Adipose tissue (tissue), 3 donors: Measurements from ENCODE around the gene DIP2A. TPM values are rescaled to one million over a fixed set of nuclear protein-coding genes. Genes with fewer than 3 reads are reported as not detected.

Experiments used
- H3K27ac ChIP-seq: one replicate; pipeline ENCODE4 v1.5.1; 2013; ENCODE audit warnings: low read depth, low read length
- WGBS, 3 donors: extraction: QIAGEN DNeasy Blood & Tissue Kit; methylation state at CpG; one replicate each; pipeline ENCODE4 v1.1.7; 2013; 5-methylcytosine and 5-hydroxymethylcytosine counted together
- polyA plus RNA-seq, 3 donors: library from polyadenylated mRNA; stranded (reverse); fragments of 200-250 nt; gene quantifications; one replicate each; pipeline ENCODE4 v1.2.3, GENCODE V29; 2013
- donor health status: healthy with polysubstance abuse.
- donor health status: Bipolar disorder and iron deficiency.
- donor health status: healthy.

Gene DIP2A
- polyA plus RNA-seq, 3 donors = 9.8 to 19.0 (median 14.5) TPM

DNA sequence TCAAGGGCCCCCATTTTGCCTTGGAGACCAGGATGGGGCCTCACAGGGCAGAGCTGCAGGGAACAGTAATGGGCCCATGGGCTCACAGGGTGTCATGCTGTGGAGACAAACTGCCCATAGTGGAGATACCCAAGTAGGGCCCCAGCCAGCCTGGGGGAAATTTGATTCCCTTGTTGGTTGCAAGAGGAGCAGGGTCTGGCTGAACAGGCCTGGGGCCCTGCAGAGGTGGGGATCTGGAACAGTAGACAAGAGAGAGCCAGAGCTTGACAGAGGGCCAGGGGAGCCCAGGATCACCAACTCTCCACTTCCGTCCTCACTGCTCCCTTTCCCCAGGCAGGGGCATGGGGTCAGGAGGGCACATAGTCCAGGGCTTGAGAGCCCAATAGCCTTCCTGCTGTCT, 137.5 kb downstream of the DIP2A start:
- no peak overlapping the region for H3K27ac ChIP-seq
- 64 to 91% (median 83%) methylated on average over 1 of the region's 1 CpG for WGBS, 3 donors

DNA sequence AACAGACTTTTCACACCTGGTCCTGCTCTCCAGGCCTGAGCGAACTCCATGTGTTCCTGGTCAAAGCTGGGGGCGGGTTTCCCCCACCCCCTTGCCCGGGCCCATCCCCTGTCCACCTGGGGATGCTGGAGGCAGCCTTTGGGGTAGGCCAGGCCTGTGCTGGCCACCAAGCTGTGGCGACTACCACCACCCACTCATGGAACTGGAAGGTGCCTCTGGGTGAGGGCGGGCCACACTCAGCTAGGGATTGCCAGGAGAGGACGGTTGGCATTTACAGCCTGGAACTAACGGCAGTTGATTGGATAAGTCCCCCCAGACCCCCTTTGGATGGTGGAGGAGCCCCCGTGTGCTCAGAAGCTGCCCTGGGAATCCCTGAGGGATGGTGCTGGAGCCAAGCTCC, 138.3 kb downstream of the DIP2A start:
- 83 to 93% (median 87%) methylated on average over 8 of the region's 8 CpGs for WGBS, 3 donors
- H3K27ac ChIP-seq = no peak overlapping the region

- H3K27ac ChIP-seq = no peak overlapping the region
- 86 to 93% (median 88%) methylated on average over 20 of the region's 20 CpGs for WGBS, 3 donors
Measured at GRCh38 chr21:46597896-46598343, 139.2 kb downstream of the DIP2A start.

DNA sequence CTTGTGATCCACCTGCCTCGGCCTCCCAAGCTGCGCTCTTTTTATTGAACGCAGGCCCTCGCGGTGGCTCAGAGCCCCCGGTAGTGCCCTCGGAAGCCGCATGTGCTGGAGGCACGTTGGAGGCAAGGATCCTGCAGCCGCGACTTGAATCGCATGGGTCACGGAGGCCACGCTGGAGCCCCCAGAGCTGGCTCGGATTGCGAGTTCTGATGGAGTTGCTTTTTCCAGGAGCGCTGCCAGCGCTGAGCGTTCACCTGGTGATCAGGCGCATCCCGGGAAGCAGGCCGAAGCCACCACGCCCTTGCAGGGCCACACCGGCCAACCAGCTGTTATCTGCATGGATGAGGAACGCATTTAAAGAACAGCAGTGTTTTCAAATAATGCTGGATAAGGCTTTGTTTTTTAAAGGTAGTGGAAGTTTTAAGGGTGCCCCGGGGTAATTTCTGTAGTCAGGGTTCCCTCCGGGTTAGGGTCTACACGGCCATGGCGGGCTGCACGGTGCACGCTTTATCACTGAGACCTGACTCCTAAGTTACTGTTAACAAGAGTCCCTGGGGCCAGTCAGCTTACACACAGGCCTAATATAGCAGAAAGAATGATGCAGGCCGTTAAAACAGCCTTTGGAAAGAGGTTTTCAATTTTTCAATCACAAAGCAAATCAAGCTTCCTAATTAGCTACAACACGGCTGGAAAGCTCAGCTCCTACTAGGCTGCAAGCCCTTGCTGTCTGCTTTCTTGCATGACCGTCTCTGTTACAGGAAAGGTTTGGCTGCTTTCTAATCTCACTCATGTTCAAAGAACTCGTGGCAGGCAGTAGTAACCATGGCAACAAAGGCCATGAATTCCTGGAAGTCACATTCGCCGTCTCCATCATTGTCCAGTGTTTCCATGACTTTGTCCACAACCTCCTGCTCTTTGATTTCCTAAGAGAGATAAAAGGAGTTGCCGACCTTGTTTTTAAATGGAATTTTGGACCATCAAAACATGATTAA, 140.2 kb downstream of the DIP2A start:
- H3K27ac ChIP-seq = no peak overlapping the region
- 75 to 80% (median 76%) methylated on average over 38 of the region's 38 CpGs for WGBS, 3 donors

GRCh38 chr21:46600305-46600704, 141.6 kb downstream of the DIP2A start:
- H3K27ac ChIP-seq = no peak overlapping the region
- WGBS, 3 donors = 68 to 90% (median 88%) methylated on average over 5 of the region's 5 CpGs

GRCh38 chr21:46600978-46601377, 142.3 kb downstream of the DIP2A start:
- WGBS, 3 donors = 68 to 75% (median 68%) methylated on average over 9 of the region's 9 CpGs
- no peak overlapping the region for H3K27ac ChIP-seq

DNA sequence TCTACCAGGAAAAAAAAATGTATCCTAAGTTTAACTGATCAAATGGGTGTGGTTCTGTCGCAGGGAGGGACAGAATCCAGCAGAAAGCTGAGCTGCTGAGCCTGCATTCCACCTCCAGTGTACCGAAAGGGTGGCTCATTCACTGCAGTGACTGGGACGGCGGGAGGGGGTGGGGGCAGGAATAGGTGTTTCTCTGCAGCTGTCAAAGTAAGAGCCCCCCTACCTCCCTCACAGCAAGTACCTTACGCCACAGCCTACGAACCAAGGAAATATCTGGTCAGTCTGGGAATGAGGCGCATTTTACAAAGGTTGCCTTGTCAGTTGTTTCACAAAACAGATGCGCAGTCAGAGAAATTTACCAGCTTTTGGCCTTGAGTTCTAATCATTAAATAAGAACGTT, 144.5 kb downstream of the DIP2A start:
- H3K27ac ChIP-seq = no peak overlapping the region
- WGBS, 3 donors = 35 to 51% (median 50%) methylated on average over 7 to 9 of the region's 9 CpGs

DNA sequence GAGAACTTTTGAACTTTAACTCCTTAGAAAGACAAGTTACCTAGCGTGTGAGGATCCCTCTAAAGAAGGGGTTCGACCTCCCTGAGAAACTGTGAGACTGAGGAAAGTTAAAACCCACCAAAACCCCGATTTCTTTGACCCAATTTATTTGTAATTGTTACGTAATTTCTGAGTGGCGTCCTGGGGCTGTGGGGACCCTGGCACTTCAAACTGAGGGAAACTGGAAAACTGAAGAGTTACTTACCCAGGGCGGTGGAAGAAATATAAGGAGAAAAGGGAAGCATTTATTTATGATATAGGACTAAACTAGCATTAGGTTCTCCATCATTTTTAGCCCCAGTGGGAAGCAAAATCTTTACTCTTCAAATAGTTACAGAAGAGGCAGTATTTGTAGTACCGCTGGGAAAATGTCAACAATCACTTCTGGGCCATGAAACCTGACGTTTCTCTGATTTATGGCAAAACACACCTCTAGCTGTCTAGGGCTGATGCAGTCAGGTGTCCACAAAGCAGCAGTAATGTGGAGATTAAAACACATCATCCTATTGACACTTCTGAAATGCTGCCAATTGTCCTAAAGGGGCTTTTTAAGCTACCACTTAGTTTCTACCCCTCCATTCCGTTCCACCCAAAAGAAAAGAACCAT, 145.8 kb downstream of the DIP2A start:
- 67 to 70% (median 67%) methylated on average over 9 of the region's 9 CpGs for WGBS, 3 donors
- H3K27ac ChIP-seq = no peak overlapping the region

DNA sequence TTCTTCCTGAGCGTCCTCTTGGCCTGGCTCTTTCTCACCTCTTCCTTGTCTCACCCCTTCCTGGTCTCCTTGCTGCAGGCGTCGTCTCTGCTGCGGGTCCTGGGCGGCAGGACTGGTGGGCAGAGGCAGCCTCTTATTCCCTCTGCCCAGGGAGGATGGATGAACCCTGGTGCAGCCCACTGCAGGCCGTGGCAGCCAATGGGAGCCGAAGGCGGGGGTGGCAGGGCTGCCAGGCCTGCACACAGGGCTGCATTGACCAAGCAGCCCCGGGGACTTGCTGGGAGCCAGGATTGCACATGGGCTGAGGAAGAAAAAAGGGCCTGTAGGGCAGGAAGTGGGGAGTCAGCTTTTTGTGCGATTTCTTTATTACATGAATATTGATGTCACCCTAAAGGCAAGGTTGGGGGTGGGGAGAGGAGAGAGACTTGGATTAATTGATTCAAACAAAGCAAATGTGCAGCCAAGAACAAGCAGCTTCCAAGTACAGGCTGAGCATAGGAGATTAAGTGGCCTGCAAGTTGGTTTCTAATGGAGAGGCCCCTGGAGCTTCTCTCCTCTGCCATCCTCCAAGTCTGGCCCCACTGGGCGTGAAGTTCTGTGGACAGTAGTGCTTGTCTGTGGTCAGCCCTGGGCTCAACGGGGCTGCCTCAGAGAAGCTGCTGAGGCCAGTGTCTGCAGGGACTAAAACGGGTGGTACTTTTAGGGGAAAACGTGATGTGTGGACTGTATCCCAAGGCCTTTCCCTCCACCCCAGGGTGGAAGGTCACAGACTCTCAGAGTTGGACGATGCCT, 146.5 kb downstream of the DIP2A start, which contains the start of gene S100B:
Gene S100B, minus strand, starts transcription at position 108 of the 792 bp plus-strand sequence. CDS start 2,667 bp downstream, outside the sequence.
- 55 to 59% (median 55%) methylated on average over 15 of the region's 15 CpGs for WGBS, 3 donors
- no peak within 1 kb of the TSS for H3K27ac ChIP-seq

DNA sequence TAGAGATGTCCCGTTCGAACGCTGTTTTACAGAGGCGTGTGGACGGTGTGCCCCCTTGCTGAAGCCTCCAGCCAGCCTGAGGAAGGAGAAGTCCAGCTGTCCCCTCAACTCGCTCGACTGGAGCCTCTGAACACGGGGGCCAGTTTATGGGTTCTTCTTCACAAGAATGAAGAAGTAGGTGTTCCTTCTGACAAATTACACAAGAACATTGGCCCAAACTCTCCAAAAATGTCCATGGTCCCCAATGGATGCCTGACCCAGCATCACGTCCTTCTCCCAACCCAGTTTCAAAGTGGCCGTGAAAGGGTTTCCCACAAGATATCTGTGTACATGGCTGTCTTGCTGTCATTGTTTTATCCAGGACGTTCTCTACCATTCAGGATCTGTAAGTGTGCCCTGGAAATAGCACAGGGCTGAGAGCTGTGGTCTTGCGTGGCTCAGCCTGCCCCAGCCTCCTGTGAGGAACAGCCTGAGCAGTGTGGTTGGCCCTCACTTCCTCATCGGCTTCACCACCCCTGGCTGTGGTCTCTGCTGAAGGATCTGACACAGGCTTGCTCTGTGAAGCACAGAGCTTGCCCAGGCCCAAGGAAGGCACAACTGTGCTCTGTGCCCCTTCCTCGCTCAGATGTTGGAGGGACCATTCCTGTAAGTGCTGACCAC, 147.2 kb downstream of the DIP2A start:
- WGBS, 3 donors = 55 to 83% (median 60%) methylated on average over 14 of the region's 14 CpGs
- no peak overlapping the region for H3K27ac ChIP-seq

- 54 to 75% (median 57%) methylated on average over 7 of the region's 7 CpGs for WGBS, 3 donors
- H3K27ac ChIP-seq = no peak overlapping the region
Measured at GRCh38 chr21:46606427-46606813, 147.7 kb downstream of the DIP2A start.

DNA sequence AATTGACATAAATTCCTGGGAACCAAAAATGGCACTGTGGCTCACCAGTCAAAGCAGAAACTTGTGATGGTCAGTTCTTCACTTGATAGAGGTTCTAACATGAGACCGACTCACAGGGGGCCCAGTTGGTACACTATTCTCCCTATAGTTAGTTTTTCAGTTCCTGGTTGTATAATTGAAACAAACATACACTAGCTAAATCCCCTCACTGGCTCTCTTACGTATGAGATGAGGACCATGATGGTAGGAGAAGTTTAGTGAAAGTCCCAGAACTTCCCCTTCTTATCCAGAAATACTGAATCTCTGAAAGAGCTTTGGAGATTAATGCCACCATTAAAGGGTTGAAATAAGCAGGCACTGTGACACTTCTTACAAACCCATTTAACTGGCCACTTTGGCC, 148.9 kb downstream of the DIP2A start:
- 85 to 95% (median 92%) methylated on average over 2 of the region's 2 CpGs for WGBS, 3 donors
- no peak overlapping the region for H3K27ac ChIP-seq

DNA sequence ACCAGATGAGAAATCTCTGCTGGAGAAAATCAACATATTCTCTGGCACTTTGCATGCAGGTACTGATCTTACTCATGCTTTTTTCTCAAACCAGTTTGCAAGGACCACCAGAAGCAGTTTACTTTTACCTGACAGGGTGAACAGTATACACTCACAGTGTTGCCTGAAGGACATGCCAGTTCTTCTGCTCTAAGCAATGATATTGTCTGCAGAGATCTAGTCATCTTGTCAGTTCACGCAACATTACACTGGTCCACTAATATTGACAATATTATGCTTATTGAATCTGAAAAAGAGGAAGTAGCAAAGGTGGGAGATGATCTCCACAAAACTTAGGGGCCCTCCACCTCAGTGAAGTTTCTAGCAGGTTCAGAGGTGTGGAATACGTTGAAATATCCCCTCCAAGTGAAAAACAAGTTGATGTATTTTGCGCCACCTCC, 150.0 kb downstream of the DIP2A start:
- H3K27ac ChIP-seq = no peak overlapping the region
- WGBS, 3 donors = 76 to 86% (median 81%) methylated on average over 3 of the region's 3 CpGs

- 84 to 88% (median 84%) methylated on average over 6 of the region's 6 CpGs for WGBS, 3 donors
- no peak overlapping the region for H3K27ac ChIP-seq
Measured at GRCh38 chr21:46610018-46610701, 151.5 kb downstream of the DIP2A start.

- WGBS, 3 donors = 40 to 92% (median 85%) methylated on average over 6 of the region's 6 CpGs
- no peak overlapping the region for H3K27ac ChIP-seq
Measured at GRCh38 chr21:46613391-46613790, 154.7 kb downstream of the DIP2A start.

GRCh38 chr21:46616050-46616449, 157.4 kb downstream of the DIP2A start:
- WGBS, 3 donors = 91 to 93% (median 93%) methylated on average over 2 of the region's 2 CpGs
- H3K27ac ChIP-seq = no peak overlapping the region

GRCh38 chr21:46616656-46617055, 158.0 kb downstream of the DIP2A start:
- H3K27ac ChIP-seq = no peak overlapping the region
- 97 to 99% (median 97%) methylated on average over 1 of the region's 1 CpG for WGBS, 3 donors
